Measurements from ENCODE around the gene XPC. TPM values are rescaled to one million over a fixed set of nuclear protein-coding genes. Genes with fewer than 3 reads are reported as not detected.

XPC gene
- total RNA-seq, 2 donors from 2014 or later = 33.0 to 40.0 TPM

DNA sequence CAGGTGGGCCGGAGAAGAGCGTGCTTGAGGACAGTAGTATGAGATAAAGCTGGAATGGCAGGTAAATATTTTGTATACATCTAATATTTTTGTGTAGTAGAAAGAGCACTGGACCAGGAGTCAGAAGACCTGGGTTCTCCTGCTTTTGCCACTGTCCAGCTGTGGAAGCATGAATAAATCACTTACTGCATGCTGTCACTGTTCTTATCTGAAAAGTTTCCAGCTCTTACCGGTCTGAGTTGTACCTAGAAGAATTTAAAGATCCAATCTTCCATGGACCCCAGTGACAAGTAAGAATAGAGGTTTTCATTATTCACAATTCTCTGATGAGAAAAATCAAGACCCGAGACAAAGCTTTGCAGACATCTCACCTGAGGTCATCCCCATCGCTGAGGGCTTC, 5.9 kb downstream of the XPC start:
- Mint-ChIP-seq H3K27ac (no peak overlapping the region), H3K4me3 (no peak overlapping the region), H3K9me3 (no peaks in the 10 kb centered on the region), H3K27me3 (ENCODE audit: insufficient read depth) (no peaks in the 10 kb centered on the region), H3K4me1 (peaks cover 28% of the 10 kb centered on the region), H3K36me3 (ENCODE audit: low read depth) (peaks cover 42% of the 10 kb centered on the region)
- H3K4me3 ChIP-seq (ENCODE audit: low read length) = no peak overlapping the region
- no peaks in the 10 kb centered on the region for H3K4me1 ChIP-seq (ENCODE audit: control insufficient read depth, insufficient read depth, low read length)
- no peak for DNase-seq
- no peak overlapping the region for H3K9ac ChIP-seq (ENCODE audit: extremely low read depth, low read length, poor library complexity, severe bottlenecking)
- H3K27me3 ChIP-seq (ENCODE audit: control insufficient read depth, insufficient read depth, low read length, poor library complexity, severe bottlenecking) = no peaks in the 10 kb centered on the region
- no peaks in the 10 kb centered on the region for H3K9me3 ChIP-seq (ENCODE audit: control insufficient read depth, low read length)
- H3K36me3 ChIP-seq (ENCODE audit: control insufficient read depth, insufficient read depth, low read length) = peaks cover 40% of the 10 kb centered on the region
- H3K27ac ChIP-seq (ENCODE audit: low read depth, low read length) = no peak overlapping the region
- TF ChIP-seq, protein P1, sequence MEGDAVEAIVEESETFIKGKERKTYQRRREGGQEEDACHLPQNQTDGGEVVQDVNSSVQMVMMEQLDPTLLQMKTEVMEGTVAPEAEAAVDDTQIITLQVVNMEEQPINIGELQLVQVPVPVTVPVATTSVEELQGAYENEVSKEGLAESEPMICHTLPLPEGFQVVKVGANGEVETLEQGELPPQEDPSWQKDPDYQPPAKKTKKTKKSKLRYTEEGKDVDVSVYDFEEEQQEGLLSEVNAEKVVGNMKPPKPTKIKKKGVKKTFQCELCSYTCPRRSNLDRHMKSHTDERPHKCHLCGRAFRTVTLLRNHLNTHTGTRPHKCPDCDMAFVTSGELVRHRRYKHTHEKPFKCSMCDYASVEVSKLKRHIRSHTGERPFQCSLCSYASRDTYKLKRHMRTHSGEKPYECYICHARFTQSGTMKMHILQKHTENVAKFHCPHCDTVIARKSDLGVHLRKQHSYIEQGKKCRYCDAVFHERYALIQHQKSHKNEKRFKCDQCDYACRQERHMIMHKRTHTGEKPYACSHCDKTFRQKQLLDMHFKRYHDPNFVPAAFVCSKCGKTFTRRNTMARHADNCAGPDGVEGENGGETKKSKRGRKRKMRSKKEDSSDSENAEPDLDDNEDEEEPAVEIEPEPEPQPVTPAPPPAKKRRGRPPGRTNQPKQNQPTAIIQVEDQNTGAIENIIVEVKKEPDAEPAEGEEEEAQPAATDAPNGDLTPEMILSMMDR (conservative IDR thresholded peaks at IDR 0.05) = no peak
- WGBS, 2 experiments (ENCODE audit: insufficient coverage in 1 of 2, insufficient read length in 1 of 2) = 96% methylated on average over 5 of the region's 5 CpGs

DNA sequence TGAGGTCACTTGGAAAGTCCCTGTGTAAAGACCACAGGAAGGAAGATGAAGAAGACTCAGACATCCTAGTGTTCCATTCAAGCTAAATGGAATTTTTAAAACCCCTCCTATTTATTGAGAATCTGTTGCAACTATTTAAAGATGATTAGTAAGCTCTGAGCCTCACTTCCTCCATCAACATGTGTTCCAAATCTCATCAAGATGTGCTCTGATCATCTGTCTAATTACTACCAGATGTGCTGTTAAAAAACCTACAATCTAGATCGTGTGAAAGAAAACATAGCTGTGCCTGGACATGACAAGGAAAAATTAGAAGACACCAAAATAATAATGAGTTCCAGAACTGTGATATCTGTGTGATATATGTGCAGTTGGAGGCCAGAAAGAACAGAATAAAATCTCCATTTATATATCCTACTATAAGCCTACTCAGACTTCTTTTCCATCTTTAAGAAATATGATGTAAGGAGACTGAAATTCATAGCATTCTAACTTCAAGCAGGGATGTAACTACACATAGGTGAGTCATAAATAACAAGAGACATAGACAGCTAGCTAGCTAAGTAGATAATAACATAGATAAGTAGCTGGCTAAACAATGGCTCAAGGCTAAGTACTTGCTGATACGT, 7.8 kb downstream of the XPC start:
- Mint-ChIP-seq H3K36me3 (ENCODE audit: low read depth) (peaks cover 60% of the 10 kb centered on the region), H3K27ac (no peak overlapping the region), H3K4me1 (peaks cover 18% of the 10 kb centered on the region), H3K9me3 (no peaks in the 10 kb centered on the region), H3K4me3 (no peak overlapping the region), H3K27me3 (ENCODE audit: insufficient read depth) (no peaks in the 10 kb centered on the region)
- H3K4me3 ChIP-seq (ENCODE audit: low read length) = no peak overlapping the region
- DNase-seq = no peak
- H3K9ac ChIP-seq (ENCODE audit: extremely low read depth, low read length, poor library complexity, severe bottlenecking) = no peak overlapping the region
- TF ChIP-seq, protein P1 (conservative IDR thresholded peaks at IDR 0.05) = no peak
- H3K27me3 ChIP-seq (ENCODE audit: control insufficient read depth, insufficient read depth, low read length, poor library complexity, severe bottlenecking) = no peaks in the 10 kb centered on the region
- H3K36me3 ChIP-seq (ENCODE audit: control insufficient read depth, insufficient read depth, low read length) = peaks cover 50% of the 10 kb centered on the region
- H3K27ac ChIP-seq (ENCODE audit: low read depth, low read length) = no peak overlapping the region
- H3K4me1 ChIP-seq (ENCODE audit: control insufficient read depth, insufficient read depth, low read length) = no peaks in the 10 kb centered on the region
- no peaks in the 10 kb centered on the region for H3K9me3 ChIP-seq (ENCODE audit: control insufficient read depth, low read length)
- WGBS, 2 experiments (ENCODE audit: insufficient coverage in 1 of 2, insufficient read length in 1 of 2) = 80 to 90% methylated on average over 1 to 2 of the region's 2 CpGs

DNA sequence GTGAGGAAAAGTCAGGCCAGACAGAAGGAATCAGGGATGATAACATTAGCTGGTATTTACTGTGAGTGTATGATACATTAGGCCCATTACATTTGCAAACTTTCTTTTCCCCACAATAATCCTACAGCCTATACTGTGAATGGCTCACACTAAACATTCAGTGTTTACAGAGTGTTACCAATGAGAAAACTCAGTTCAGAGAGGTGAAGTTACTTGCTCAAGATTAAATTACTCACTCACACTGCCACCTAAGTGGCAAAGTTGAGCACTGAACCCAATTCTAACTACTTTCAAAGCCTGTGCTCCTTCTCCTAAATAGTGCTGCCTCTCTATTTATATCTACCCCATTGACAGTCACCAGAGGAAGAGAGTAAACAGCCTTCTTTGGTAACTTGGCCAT, 8.5 kb downstream of the XPC start:
- H3K4me1 ChIP-seq (ENCODE audit: control insufficient read depth, insufficient read depth, low read length) = no peaks in the 10 kb centered on the region
- H3K9me3 Mint-ChIP-seq = no peaks in the 10 kb centered on the region
- H3K36me3 ChIP-seq (ENCODE audit: control insufficient read depth, insufficient read depth, low read length) = peaks cover 56% of the 10 kb centered on the region
- no peak overlapping the region for H3K27ac Mint-ChIP-seq
- H3K27me3 ChIP-seq (ENCODE audit: control insufficient read depth, insufficient read depth, low read length, poor library complexity, severe bottlenecking) = no peaks in the 10 kb centered on the region
- H3K36me3 Mint-ChIP-seq (ENCODE audit: low read depth) = peaks cover 66% of the 10 kb centered on the region
- H3K27ac ChIP-seq (ENCODE audit: low read depth, low read length) = no peak overlapping the region
- TF ChIP-seq, protein P1 (conservative IDR thresholded peaks at IDR 0.05) = no peak
- DNase-seq = no peak
- H3K4me1 Mint-ChIP-seq = peaks cover 11% of the 10 kb centered on the region
- no peaks in the 10 kb centered on the region for H3K9me3 ChIP-seq (ENCODE audit: control insufficient read depth, low read length)
- H3K4me3 Mint-ChIP-seq = no peak overlapping the region
- no peak overlapping the region for H3K4me3 ChIP-seq (ENCODE audit: low read length)
- H3K27me3 Mint-ChIP-seq (ENCODE audit: insufficient read depth) = no peaks in the 10 kb centered on the region
- H3K9ac ChIP-seq (ENCODE audit: extremely low read depth, low read length, poor library complexity, severe bottlenecking) = no peak overlapping the region

All from endodermal cell (in vitro differentiated cells).